Central memory CD4-positive, alpha-beta T cell (primary cell): Measurements from ENCODE around the gene SERPINA9.
"Not testable (repeated sequence)": the region's sequence is repeated elsewhere in the genome, so short reads cannot be mapped to it uniquely, and the experiment has no call there.

Source experiments
- DNase-seq: peaks from one replicate; pipeline ENCODE4 v3.0.0; 2022

The SERPINA9 gene

DNA sequence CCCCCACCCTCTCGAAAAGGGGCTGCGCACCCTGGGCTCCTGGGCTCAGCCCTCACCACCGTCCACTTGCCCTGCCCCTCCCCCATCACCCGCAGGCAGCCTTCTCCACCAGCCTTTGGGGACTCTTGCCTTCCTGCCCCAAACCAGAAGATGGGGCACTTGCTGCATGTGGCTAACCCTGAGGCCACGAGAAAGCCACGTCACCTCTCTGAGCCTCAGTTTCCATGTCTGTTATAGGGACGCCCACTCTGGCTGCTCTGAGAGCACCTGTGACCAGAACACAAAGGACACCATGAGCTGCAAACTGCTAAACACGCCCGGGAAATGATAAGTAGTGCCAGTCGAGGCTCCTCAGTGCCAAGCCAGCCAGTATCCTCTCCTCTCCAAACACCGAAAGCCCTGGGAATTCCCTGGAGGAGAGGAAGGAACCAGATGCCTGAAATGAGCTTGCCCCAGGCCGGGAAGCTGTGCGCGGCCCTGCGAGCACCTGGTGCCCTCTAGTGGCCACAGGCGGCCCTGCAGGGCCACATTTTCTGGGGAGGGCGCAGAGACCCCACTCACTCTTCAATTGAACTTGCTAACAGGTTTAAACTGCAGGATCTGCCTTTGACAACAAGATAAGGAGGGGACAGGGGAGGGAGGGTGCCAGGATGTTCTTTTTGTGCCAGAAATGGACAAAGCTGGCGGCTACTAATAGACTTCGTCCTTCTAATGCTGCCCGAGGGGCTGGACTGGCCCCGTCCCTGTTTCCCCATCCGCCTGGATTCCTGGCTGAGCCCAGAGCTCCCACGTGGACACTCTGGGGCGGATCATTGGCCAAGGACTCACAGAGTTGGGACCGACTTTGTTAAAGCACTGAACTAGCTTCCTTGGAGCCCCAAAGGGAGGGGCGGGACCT, 10.2 kb upstream of the SERPINA9 start:
- DNase-seq, result peak; percentile 7

DNA sequence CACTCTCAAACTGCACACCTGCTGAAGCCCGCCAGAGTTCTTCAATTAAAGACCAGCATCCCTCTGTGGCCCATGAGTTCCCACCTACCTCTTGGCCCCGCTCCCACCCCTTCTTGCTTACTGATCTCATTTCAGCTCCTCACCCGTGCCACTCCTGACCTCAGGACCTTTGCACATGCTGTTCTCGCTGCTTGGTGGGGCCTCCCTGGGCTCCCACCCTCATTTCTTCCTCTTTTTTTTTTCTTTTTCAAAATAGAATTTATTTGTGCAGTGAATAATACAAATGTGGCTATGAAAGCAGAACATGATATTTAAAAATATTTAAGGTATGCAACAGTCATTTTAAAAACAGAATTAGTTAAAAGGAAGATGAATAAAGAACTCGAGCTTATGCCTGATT, 8.5 kb upstream of the SERPINA9 start:
- no peak for DNase-seq

DNA sequence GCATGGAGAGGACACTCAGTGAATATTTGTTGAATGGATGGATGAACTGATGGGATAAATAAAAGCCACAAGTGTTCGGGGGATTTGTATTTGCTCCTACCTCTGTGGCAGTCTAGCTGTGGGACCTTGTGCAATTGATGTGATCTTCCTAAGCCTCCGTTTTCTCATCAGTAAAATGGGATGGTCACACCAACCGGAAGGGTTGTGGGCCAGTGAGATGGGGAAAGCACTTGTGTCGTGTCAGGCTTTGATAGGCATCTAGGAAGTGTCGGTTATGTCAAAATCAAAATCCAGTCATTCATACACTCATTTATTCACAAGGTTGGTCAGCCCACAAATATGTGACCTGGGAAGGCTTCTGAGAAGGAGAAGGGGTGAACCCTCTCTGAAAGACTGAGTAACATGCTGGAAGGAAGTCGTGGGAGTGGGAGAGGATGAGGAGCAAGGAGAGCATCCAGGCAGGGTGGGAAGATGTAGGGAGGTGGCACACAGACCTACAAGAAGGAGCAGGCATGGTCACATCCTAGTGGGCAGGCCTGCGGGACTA, 7.8 kb upstream of the SERPINA9 start:
- DNase-seq, result no peak

DNA sequence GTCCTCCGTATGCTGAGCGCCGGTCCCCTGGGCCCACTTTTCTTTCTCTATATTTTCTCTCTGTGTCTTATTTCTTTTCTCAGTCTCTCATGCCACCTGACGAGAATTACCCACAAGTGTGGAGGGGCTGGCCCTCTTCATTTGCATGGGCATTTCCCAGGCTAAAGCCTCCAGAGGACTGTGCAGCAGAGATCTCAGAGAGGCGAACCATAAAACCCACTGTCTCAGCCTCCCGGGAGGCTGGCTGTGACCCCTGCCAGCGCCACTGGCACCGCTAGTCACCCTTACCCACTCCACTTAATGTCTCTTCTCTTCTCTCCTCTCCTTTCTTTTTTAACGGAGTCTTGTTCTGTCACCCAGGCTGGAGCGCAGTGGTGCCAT, 7.1 kb upstream of the SERPINA9 start:
- no peak for DNase-seq

DNA sequence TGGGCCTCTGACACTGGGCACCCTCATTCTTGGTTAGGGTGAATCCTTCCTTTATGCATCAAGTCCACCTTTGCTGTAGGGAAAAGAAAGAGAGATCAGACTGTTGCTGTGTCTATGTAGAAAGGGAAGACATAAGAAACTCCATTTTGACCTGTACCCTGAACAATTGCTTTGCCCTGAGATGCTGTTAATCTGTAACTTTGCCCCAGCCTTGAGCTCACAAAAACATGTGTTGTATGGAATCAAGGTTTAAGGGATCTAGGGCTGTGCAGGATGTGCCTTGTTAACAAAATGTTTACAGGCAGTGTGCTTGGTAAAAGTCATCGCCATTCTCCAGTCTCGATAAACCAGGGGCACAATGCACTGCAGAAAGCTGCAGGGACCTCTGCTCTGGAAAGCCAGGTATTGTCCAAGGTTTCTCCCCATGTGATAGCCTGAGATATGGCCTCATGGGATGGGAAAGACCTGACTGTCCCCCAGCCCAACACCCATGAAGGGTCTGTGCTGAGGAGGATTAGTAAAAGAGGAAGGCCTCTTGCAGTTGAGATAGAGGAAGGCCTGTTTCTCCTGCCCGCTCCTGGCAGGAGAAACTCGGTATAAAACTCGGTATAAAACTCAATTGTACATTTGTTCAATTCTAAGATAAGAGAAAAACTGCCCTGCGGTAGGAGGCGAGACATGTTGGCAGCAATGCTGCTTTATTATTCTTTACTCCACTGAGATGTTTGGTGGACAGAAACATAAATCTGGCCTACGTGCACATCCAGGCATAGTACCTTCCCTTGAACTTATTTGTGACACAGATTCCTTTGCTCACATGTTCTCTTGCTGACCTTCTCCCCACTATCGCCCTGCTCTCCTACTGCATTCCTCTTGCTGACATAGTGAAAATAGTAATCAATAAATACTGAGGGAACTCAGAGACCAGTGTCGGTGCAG, 6.4 kb upstream of the SERPINA9 start:
- DNase-seq, result not testable (repeated sequence)

DNA sequence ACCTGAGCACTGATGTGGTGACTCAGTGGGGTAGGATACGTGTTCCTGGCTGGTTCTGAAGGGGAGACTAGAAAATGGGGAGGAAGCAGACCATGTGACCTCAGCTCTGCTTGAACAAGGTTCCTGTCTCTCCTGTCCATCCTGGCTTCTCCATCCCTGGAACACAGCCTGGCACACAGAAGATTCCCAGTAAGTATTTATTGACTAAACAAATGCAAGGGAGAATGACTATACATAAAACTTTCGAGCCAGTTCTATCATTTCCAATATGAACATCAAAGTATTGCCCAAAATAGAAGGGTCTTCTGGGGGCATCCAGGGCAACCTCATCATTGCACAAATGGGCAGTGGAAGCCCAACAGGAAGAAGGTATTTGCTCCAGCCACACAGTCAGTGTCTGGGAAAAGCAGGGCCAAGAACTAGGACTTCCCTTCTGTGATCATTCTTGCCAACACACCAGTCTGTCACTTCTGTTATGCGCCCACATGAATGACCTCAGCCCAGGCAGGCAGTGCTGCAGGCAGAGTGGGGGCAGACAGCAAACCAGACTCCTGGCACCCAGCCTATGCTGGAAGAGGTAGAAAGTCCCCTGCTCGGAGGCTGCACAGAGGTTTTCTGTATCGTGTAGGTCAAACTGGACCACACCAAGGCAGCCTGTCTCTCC, 5.6 kb upstream of the SERPINA9 start:
- no peak for DNase-seq

DNA sequence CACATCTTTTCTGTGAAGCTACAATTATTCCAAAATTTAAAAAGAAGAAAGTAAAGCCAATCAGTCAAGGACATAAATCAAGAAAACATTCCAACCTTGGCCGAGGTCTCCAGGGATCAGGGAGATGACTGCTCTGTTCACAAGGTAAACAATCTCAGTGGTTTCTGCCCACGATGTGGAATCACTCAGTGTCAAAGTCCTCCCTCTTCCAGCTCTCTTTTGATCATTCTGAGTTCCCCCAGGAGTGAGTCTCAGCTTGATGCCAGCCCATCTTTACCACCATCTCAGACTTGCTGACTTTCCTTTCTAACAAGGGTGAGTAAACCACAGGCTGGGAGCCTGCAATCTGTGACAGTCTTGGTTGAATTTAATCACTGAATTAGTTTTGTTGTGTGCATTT, 4.8 kb upstream of the SERPINA9 start:
- no peak for DNase-seq

DNA sequence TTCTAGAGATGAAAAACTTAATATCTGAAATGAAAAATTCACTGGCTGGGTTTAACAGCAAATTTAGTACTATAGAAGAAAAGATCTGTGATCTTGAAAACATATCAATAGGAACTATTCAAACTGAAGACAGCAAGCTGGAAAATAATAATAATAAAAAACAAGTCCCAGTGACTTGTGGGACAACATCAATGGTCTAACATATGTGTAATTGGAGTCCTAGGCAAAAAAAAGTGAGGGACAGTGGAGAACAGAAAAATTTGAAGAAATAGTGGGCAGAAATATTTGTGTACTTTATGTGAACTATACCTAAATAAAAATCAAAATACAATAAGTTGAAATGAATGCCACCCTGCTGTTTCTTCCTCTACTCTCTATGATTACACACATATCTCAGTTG, 2.4 kb upstream of the SERPINA9 start:
- no peak for DNase-seq

DNA sequence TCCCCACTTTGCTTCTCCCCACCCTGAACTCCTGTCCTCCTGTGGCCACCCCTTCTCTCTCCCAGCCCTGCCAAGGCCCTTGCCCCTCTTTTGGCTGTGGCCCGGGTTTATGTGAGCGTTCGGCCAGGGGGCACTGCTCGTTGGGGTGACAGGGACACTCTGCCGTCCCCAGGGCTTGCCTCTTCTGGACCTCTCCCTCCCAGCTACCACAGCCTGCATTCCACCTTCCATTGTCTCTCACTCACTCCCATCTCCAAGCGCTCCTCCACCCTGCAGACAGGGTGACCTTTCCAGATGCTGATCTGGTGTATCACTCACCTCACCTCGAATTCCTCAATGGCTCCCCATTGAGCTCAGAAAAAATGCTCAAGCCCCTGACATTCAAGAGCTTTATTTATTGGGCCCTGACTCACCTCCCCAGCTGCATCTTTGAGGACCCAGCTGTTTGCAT, 1.4 kb downstream of the SERPINA9 start:
- no peak for DNase-seq

DNA sequence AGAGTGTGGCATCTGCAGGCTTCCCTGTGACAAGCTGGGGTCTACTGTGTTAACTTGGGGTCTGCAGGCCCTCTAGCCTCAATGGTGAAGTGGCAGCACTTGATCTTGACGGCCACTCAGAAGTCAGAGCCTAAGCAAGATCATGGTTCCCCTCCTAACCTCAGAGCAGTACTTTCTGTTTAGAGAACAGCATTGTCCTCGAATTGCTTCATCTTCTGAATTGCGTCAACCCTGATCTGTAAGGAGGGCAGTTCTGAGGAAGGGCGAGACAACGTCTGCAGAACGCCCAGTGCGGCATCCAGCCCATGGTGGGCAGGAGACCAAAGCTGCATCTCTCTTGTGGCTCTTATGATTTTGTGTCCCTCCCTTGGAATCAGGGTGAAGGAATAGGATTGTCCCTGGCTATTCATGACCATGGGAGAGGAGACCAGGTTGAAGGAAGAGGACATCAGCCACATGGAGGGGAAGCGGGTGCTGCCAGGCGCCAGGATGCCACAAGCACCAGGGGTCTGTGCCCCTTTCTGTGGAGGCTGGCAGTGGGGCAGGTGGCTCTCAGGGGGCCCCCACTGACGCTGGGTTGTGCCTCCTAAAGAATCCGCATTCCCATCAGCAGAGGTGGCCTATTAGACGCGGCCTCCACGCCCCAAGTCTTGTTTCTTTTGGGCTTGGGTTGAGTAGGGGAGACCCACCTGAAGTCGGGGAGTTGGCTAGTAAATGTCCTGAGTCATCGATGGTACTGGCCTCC, 2.2 kb downstream of the SERPINA9 start:
- no peak for DNase-seq

DNA sequence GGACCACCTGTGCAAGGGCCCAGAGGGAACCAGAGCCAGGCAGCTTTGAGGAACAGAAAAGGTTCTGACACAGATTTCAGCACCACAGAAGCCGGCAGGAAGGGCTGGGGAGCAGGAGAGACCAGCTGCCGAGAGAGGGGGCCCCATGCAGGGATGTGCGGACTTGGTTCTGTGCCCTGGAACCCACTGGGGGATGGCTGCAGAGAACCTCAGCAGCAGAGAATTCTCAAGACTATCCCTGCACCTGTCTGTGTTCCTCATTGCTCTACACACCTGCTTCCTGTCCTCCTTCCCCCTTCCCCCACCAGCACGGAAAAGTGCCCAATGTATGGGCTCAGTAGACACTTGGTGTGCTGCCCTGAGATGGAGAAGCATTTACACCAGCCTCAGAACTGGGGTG, 3.2 kb downstream of the SERPINA9 start:
- no peak for DNase-seq

DNA sequence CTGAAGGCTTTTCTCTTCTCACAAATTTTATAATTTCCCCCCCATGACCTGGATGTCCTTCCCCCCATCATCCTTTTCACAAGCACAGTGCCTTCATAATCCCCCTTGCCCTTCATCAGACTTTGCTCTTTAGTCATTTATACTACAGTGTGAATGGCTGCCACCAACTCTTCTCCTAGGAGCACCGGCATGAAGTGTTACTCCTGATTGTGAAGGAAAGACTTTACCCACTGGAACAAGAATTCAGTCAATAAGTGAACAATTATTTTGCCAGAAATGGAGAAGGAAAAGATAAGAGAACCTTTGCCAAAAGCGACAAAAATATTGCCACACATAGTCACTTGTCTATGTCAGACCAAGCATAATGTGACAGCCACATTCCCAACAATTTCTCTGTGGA, 5.0 kb downstream of the SERPINA9 start:
- no peak for DNase-seq

DNA sequence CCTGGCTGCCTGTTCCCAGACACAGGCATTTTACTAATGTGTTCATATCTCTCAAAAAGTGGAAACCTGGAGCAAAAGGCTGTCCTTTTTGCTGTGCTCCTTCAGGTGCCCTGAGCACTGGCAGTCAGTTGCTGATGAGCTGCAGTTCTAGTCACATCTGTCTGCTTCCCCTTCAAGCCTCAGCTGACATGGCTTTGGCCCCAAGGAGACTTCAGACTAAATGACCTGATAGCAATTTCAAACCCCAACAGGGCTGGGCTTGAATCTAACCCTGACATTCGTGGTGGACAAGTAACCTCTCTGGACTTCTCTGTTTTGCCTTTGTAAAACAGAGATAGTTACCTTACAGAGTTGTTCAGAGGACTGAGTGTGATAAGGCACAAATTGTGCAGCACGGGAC, 5.7 kb downstream of the SERPINA9 start:
- no peak for DNase-seq

DNA sequence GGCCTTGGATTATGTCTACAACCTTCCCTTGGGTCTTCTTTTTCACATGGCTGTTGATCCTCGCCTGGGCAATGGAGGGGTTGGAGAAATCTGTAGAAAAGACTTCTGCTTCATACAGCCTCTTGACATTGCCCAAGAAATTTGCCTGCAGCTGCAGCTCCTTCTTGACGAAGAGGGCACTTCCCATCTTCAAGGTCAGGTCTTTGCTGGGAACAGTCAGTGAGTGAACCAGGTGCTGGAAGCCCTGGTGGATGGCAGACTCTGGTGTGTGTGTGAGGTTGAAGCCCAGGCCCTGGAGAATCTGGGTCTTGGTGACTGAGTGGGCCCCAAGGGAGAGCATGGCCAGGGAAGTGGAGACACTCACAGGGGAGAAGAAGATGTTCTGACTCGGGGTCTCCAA, 6.7 kb downstream of the SERPINA9 start:
- DNase-seq, result no peak

DNA sequence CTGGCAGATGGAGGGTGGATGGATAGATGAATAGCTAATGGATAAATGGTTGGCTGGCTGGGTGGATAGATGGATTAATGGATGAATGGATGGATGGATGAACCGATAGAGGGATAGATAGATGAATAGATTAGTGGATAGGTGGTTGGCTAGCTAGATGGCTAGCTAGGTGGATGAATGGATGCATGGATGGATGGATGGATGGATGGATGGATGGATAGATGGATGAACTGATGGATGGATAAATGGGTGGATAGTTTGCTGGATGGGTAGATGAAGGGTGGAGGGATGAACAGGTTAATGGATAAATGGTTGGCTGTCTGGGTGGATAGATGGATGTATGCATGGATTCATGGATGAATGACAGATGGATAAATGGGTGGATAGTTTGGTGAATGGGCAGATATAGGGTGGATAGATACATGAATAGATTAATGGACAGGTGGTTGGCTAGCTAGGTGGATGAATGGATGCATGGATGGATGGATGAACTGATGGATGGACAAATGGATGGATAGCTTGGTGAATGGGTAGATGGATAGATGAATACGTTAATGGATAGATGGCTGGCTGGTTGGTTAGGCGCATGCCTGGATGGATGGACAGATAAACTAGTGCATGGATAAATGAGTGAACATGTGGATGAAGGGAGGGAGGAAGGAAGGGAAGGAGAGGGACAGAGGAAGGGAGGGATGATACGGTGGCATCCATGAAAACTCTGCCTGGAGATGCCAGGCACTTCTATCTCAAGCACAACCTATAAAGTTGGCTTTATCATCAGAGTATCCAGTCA, 8.1 kb downstream of the SERPINA9 start:
- no peak for DNase-seq

DNA sequence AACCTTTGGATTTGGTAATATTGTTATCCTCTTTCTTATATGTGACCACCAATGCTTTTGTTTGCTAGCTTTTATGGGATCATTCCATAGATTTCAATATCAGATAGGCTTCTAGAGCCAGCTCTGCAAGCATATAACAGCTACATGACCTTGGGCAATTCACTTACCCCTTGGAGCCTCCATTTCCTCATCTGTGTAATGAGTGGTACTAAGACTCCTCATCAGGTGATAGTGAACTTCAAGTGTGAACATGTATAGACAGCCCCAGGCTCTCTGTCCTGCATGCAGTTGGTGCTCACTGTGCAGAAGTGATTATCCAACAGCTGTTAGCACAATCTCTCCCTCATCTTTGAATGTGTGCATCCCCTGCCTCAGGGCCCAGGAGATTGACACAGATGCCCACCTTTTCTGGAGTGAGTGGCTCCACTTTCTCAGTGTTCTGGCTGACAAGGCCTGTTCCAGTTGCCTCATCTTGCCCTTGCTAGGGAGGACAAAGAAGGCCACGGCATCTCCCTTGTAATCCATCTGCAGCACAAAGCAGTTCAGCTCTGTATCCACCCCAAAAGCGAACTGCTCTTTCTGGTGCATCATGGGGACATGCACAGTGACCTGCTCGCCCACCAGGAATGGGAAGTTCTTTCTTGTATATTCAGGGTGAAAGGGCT, 9.2 kb downstream of the SERPINA9 start:
- no peak for DNase-seq

DNA sequence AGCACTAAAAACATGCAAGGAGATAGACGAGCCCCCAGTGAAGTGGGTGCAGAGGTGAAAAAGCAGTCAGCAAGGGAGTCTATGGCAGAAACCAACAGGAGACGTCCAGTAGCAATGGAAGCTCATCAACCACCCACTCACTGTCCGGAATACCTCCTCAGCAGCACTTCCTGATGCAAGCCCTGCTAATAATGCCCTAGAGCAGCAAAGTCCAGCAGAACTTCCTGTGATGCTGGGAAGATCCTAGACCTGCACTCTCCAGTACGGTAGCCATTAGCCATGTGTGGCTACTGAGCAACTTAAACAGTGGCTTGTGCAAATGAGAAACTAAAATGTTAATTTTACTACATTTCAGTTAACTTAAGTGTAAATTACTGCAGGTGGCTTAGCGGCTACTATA, 11.0 kb downstream of the SERPINA9 start:
- no peak for DNase-seq

DNA sequence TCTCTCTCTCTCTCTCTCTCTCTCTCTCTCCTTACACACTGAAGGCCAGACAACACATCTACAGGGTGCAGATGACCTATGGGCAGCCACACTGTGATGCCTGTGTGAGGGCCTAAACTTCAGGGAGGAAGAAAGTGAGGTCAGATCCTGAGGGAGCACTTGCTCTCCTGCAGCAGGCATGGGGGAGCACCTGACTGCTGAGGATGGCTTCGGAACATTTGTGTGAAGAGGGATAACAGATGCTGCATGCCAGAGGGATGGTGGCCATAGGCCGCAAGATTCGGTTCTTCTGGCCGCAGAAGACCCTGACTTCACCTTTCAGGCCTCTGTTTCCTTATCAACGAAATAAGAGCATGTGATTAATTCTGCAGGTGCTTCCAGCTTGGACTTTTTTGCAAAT, 11.7 kb downstream of the SERPINA9 start:
- no peak for DNase-seq

DNA sequence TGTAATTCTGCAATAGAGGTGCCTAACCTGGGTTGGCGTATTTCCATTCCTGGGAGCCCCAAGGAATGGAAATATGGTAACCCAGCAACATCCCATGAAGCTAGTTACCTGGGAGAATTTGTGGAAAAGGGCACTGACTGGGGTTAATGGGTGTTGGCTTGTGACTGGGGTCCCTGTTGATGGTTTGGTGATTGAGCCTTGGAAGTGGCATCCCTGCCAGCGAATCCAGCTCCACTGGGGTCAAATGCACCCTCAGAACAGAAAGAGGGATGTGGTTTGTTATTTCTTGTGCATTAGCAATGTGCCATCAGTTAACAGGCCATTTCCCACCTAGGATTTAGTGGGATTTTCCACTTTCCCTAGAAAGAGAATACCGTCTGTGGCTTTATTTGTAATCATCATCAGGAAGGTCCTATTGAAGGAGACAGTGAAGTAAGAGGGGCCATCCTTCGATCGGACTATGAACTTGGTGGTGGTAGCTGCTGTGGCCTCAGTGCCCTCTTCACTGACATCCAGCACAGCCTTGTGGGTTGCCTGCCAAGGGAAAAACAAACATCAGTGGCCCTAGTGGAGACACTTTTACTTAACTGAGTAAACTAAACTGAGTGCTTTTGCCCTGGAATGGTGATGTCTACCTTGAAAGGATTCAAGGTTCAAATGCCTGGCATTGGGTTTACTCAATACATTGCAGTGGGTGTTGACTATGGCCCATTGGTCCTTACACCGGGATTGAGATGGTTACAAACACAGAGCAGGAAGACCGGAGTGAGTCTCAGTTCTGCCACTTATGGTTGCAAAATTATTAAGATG, 13.0 kb downstream of the SERPINA9 start:
- DNase-seq, result no peak

DNA sequence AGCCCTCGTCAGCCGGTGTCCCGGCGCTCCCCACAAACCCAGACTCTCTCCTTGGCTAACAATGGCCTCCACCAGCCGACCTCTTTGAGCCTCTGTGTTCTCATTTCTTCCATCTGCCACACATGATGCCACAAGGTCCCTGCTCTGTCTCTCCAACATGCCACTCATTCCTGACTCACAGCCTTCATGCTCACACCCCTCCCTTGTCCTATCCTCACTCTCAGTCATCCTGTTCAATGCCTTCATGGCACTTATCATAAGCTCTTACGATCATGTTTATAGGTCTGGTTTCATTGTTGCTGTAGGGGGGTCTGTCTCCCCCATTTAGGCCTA, 13.8 kb downstream of the SERPINA9 start:
- no peak for DNase-seq
